HG02759 (cell line): ENCODE measurements around the gene OXER1.

Experiments used
- ATAC-seq: cut with Tn5 transposase; IDR thresholded peaks from one replicate; pipeline ENCODE4 v1.9.1; 2021; ENCODE audit warnings: mild to moderate bottlenecking, moderate library complexity; ENCODE audit not compliant: unreplicated experiment

Gene OXER1

GRCh38 chr2:42713920-42714319, 50.0 kb downstream of the OXER1 start:
- no peak for ATAC-seq

- no peak for ATAC-seq
Measured at GRCh38 chr2:42712934-42713333, 51.0 kb downstream of the OXER1 start.
